Activated CD4-positive, CD25-positive, alpha-beta regulatory T cell treated with anti-CD3 and anti-CD28 coated beads, Interleukin-2, amount 50 U/mL, for 16 hours (primary cell): ENCODE measurements around the gene EEF1E1.

Experiments
- DNase-seq: peaks from one replicate; pipeline ENCODE4 v3.0.0-alpha.2; 2020; ENCODE audit warnings: low read depth, low spot score

The EEF1E1 gene

GRCh38 chr6:8087870-8088754 is 14.2 kb downstream of the EEF1E1 start:
- no peak for DNase-seq

DNA sequence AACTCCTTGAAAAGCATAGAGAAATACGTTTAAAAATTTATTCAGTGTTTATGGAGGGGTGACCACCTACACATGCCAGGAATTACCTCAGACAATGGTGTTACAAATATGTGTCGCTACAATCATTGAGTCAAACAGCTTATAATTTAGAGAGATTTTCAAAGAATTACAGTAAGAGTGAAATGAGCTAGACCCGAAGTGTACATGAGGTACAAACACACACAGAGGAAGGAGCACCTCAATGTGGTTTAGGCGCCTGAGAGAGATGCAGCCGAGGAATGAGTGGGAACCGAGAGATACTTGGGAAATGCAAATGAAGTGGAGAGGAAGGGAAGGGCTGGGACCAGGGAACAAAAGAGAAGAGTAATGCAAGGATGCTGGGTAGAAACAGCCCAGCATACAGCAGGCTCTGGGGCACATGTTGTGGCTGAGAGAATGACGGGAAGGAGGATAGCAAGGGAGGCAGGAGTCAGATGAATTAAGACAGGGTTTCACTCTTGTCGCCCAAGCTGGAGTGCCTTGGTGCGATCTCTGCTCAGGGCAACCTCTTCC is 15.5 kb downstream of the EEF1E1 start:
- DNase-seq: no peak

DNA sequence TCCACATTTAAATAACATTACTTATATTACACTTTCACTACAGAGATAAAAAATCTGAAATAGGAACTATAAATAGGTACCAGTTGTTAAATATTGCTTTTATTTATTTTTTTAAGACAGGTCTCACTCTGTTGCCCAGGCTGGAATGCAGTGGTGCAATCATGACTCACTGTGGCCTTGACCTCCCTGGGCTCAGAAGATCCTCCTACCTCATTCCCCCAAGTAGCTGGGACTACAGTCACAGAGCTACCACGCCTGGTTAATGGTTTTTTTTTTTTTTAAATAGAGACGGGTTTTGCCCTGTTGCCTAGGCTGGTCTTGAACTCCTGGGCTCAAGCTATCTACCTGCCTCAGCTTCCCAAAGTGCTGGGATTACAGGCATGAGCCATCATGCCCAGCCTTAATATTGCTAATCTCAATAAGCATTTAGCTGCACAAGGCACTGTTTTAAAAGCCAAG is 17.3 kb downstream of the EEF1E1 start:
- no peak for DNase-seq

- no peak for DNase-seq
These were observed 17.8 kb downstream of the EEF1E1 start for GRCh38 chr6:8084586-8084985.

GRCh38 chr6:8082954-8083858 is 19.1 kb downstream of the EEF1E1 start:
- no peak for DNase-seq

GRCh38 chr6:8082572-8082953 is 19.8 kb downstream of the EEF1E1 start:
- no peak for DNase-seq

GRCh38 chr6:8080362-8081151 is 21.8 kb downstream of the EEF1E1 start:
- no peak for DNase-seq

DNA sequence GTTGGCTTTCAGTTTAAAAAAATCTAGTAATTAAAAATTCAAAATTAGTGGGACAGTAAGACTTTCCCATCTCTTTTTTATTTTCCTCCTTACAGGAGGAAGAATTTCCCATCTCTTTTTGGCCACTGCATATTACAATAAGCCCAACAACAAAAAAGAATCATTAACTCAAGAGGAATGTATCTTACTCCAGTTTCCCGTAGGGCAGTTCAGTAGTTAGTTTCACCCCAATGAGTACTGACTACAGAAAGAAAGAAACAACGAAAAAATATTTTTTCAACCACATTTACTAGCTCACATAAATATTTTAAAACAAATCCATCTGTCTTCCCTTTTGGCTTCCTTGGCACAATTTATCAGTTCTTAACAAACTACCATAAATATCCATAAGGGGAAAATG is 23.2 kb downstream of the EEF1E1 start:
- DNase-seq: no peak

GRCh38 chr6:8077991-8078390 is 24.4 kb downstream of the EEF1E1 start:
- no peak for DNase-seq

GRCh38 chr6:8075704-8076103 is 26.6 kb downstream of the EEF1E1 start:
- no peak for DNase-seq

DNA sequence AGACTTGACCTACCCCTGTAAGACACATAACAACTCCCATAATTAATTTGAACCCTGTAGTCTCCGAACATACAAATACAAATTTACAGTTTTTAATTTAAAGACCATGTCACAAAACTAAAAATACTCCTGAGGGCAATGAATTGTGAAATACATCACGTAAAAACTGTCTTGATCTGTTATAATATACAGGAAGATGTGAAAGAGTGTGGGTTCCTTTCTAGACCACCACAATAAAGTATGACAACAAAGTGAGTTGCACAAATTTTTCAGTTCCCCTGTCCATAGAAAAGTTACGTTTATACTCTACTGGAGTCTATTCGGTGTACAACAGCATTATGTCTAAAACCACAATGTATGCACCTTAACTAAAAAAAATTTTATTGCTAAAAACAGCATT is 27.2 kb downstream of the EEF1E1 start:
- DNase-seq: no peak

DNA sequence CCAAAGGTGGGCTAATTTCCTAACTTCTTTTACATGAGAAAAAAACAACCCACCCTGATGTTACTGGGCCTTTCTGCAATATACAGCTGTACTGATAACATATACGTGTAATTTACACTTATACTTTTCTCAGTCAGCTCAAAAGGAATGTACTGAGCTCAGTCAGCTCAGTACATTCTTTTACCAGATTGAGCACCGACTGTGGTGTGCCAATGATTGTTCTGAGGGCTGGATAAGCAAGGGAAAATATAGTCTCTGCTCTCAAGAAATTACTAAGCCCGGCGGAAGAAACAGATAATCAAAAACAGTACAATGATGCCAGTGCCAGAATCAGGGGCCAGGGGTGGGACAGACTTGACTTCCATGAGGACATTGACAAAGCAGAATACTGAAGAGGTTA is 28.1 kb downstream of the EEF1E1 start:
- DNase-seq: no peak

GRCh38 chr6:8073758-8074157 is 28.6 kb downstream of the EEF1E1 start:
- no peak for DNase-seq

DNA sequence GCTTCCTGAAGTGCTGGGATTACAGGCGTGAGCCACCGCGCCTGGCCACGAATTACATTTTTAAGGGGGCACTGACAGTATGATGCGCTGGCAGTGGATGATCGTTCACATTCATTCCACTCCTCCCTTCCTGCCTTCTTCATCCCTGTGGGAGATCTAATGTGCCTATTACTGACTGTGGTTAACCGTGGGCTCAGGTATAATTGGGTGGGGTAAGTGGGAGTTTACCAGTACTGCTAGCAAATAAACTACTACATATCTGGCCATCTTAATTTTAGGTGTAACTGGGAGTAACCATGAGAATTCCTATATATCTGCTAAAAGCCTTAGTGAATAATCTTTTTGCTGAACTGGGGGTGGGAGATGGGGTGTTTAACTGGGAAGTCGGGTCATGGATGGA is 31.6 kb downstream of the EEF1E1 start:
- no peak for DNase-seq

DNA sequence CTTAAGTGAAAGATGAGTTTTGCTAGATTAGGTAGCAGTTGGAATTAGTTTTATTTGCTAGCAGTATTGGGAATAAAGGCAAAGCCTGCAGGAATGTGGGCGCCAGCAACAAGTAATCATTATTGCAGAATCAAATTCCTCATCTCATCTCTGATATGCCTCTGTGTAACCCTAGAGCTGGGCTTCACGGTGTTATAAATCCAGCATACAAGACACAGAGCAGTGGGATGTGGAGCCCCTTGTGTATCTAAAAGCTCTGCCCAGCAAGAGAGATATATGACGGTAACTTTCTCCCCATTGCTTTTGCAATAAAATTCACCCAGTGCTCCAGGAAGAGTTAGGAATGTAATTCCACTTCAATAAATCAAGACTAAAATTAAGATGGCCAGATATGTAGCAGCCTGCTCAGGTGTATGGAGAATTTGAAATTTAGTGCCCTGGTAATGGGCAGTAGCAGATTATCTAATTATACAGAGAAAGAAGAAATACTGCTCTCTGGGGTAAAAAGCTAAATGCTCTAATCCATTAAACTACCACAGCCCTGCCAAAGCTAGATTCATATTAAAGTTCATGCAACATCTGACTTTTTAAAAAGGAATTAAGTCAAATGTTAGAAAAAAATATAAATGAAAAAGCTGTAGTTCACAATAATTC is 32.6 kb downstream of the EEF1E1 start:
- DNase-seq: no peak

DNA sequence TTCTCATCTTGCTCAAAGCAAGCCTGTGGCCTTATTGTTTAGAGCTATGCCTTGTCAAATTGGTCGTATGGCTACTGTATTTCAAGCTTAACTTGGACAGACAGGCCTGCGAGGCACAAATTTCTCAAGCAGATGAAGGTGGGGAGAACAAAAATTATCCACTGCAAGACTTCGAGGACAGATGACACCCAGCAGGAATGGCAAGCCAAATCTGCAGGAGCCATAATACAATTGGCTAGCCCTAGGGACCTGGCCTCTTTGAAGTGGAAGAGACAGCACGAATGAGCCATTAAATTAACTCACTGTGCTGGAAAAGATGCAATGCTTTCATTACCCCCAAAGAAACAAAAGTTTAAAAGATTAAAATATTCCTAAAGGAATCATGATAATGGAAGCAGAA is 33.2 kb downstream of the EEF1E1 start:
- no peak for DNase-seq

GRCh38 chr6:8066108-8066507 is 36.2 kb downstream of the EEF1E1 start:
- no peak for DNase-seq

GRCh38 chr6:8065519-8065911 is 36.8 kb downstream of the EEF1E1 start:
- DNase-seq: no peak

DNA sequence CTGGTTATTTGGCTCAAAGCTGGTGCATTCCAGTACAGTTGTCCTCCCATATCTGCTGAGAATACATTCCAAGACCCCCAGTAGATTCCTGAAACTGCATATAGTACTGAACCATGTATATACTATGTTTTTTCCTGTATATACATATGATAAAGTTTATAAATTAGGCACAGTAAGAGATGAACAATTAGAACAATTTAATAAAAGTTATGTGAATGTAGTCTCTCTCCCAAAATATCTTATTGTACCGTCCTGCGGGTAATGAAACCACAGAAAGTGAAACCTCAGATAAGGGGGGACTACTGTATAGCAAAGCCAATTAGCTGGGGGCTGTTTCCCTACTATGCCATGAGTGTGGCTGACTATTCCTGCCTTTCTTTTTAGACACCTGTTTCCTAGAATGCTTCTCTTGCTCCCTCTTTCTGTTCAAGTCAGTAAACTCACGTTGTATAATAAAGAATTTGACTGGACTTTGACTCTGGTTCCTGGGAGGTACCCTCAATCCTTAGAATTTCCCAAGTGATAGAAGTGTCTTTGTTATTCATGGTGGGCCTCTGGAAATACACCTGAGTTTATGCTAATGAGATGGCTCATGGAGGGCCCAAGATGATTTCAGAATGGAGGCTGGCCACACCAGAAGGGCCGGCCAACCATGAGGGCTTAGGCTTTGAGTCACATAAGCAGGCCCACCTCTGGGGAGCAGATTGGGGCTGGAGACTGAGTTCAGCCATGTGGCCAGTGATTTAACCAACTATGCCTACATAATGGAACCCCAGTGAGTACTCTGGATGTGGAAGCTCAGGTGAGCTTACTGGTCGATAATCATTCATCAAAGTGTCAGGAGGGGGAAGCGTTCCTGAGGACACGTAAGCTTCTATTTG is 37.5 kb downstream of the EEF1E1 start:
- DNase-seq: no peak
